Uterus (tissue), 2 donors: Measurements from ENCODE around the gene SMC6.

ENCODE experiments used
- CTCF ChIP-seq, 4 experiments: fragments of 200-600 bp in 2 of 4; fragments of 450-650 bp in 2 of 4; sonication (generic) in 2 of 4; IDR thresholded peaks; one replicate each; pipeline ENCODE4 v1.5.1; 2016 to 2019; ENCODE audit warnings: antibody characterized with exemption in 4 of 4, mild to moderate bottlenecking in 2 of 4, moderate library complexity in 1 of 4
- POLR2A ChIP-seq, 2 donors: fragments of 450-650 bp; IDR thresholded peaks; one replicate each; pipeline ENCODE4 v1.6.1; 2016; ENCODE audit warnings: antibody characterized with exemption in 2 of 2, mild to moderate bottlenecking in 1 of 2, moderate library complexity in 1 of 2

- TF ChIP-seq CTCF (IDR thresholded peaks at IDR 0.05) (no peak), POLR2A (IDR thresholded peaks at IDR 0.05) (no peak)
Measured at GRCh38 chr2:17759805-17760204, 6.2 kb upstream of the SMC6 start.
